Stimulated activated memory B cell treated with anti-CD40 and anti-IgM and Interleukin-4, amounts not matched to agents 10 μg/mL and 1 μg/mL and 100 μg/mL, for 72 hours (primary cell): ENCODE results near the gene IREB2.
A peak's percentile ranks its signal among the peaks of the same experiment; 100 is the strongest.
"Not testable (repeated sequence)": the region's sequence is repeated elsewhere in the genome, so short reads cannot be mapped to it uniquely, and the experiment has no call there.

ENCODE experiments used
- ATAC-seq: fragments of 150-1000 bp; cut with Tn5 transposase; 2 replicates; pipeline ENCODE4 v1.10.0; 2021
- H3K27ac Mint-ChIP-seq: one replicate; pipeline ENCODE4 v1.8.0; 2022; ENCODE audit warnings: mild to moderate bottlenecking, mixed read lengths
- H3K27me3 Mint-ChIP-seq: one replicate; pipeline ENCODE4 v1.8.0; 2022; ENCODE audit warnings: mixed read lengths
- H3K36me3 Mint-ChIP-seq: one replicate; pipeline ENCODE4 v1.8.0; 2022; ENCODE audit warnings: mixed read lengths
- H3K4me1 Mint-ChIP-seq: one replicate; pipeline ENCODE4 v1.8.0; 2022; ENCODE audit warnings: mixed read lengths
- H3K4me3 Mint-ChIP-seq: one replicate; pipeline ENCODE4 v1.8.0; 2022; ENCODE audit warnings: mild to moderate bottlenecking, moderate library complexity, mixed read lengths
- H3K9me3 Mint-ChIP-seq: one replicate; pipeline ENCODE4 v1.8.0; 2022; ENCODE audit warnings: mixed read lengths

IREB2 gene

GRCh38 chr15:78399091-78399490 is 38.9 kb upstream of the IREB2 start:
- Mint-ChIP-seq H3K4me1 (no peaks in the 10 kb centered on the region), H3K9me3 (no peaks in the 10 kb centered on the region), H3K27me3 (peaks cover 21% of the 10 kb centered on the region), H3K4me3 (no peak overlapping the region), H3K27ac (no peak overlapping the region), H3K36me3 (no peaks in the 10 kb centered on the region)
- ATAC-seq: no peak

GRCh38 chr15:78402061-78402610 is 35.9 kb upstream of the IREB2 start:
- no peak overlapping the region for H3K4me3 Mint-ChIP-seq
- H3K4me1 Mint-ChIP-seq: no peaks in the 10 kb centered on the region
- no peak for ATAC-seq
- H3K27ac Mint-ChIP-seq: no peak overlapping the region
- no peaks in the 10 kb centered on the region for H3K36me3 Mint-ChIP-seq
- H3K27me3 Mint-ChIP-seq: peaks cover 21% of the 10 kb centered on the region
- H3K9me3 Mint-ChIP-seq: no peaks in the 10 kb centered on the region

GRCh38 chr15:78404125-78404524 is 33.9 kb upstream of the IREB2 start:
- H3K4me1 Mint-ChIP-seq: no peaks in the 10 kb centered on the region
- no peak overlapping the region for H3K4me3 Mint-ChIP-seq
- H3K36me3 Mint-ChIP-seq: no peaks in the 10 kb centered on the region
- H3K27ac Mint-ChIP-seq: no peak overlapping the region
- no peaks in the 10 kb centered on the region for H3K9me3 Mint-ChIP-seq
- H3K27me3 Mint-ChIP-seq: peaks cover 21% of the 10 kb centered on the region
- no peak for ATAC-seq

GRCh38 chr15:78404796-78405195 is 33.2 kb upstream of the IREB2 start:
- not testable (repeated sequence) for H3K4me3 Mint-ChIP-seq, H3K27ac Mint-ChIP-seq, H3K36me3 Mint-ChIP-seq, H3K4me1 Mint-ChIP-seq, ATAC-seq, H3K9me3 Mint-ChIP-seq
- H3K27me3 Mint-ChIP-seq: peaks cover 21% of the 10 kb centered on the region

GRCh38 chr15:78405336-78405924 is 32.6 kb upstream of the IREB2 start:
- no peak overlapping the region for H3K4me3 Mint-ChIP-seq
- H3K27ac Mint-ChIP-seq: no peak overlapping the region
- no peaks in the 10 kb centered on the region for H3K36me3 Mint-ChIP-seq
- H3K4me1 Mint-ChIP-seq: no peaks in the 10 kb centered on the region
- no peaks in the 10 kb centered on the region for H3K9me3 Mint-ChIP-seq
- peaks cover 21% of the 10 kb centered on the region for H3K27me3 Mint-ChIP-seq
- ATAC-seq: peak; percentile 22

- Mint-ChIP-seq H3K27ac (no peak overlapping the region), H3K4me3 (no peak overlapping the region), H3K4me1 (no peaks in the 10 kb centered on the region), H3K36me3 (no peaks in the 10 kb centered on the region), H3K27me3 (peaks cover 21% of the 10 kb centered on the region), H3K9me3 (no peaks in the 10 kb centered on the region)
- no peak for ATAC-seq
These were observed 31.9 kb upstream of the IREB2 start for GRCh38 chr15:78406016-78406585.

GRCh38 chr15:78407608-78408354 is 30.2 kb upstream of the IREB2 start:
- Mint-ChIP-seq H3K4me1 (no peaks in the 10 kb centered on the region), H3K36me3 (no peaks in the 10 kb centered on the region), H3K27ac (no peak overlapping the region), H3K4me3 (no peak overlapping the region), H3K9me3 (no peaks in the 10 kb centered on the region), H3K27me3 (peaks cover 15% of the 10 kb centered on the region)
- ATAC-seq: no peak

- no peak overlapping the region for H3K4me3 Mint-ChIP-seq
- no peaks in the 10 kb centered on the region for H3K9me3 Mint-ChIP-seq
- ATAC-seq: no peak
- H3K36me3 Mint-ChIP-seq: no peaks in the 10 kb centered on the region
- no peaks in the 10 kb centered on the region for H3K4me1 Mint-ChIP-seq
- H3K27me3 Mint-ChIP-seq: peaks cover 13% of the 10 kb centered on the region
- no peak overlapping the region for H3K27ac Mint-ChIP-seq
These were observed 29.7 kb upstream of the IREB2 start for GRCh38 chr15:78408355-78408640.

- peaks cover 7% of the 10 kb centered on the region for H3K27me3 Mint-ChIP-seq
- H3K4me3 Mint-ChIP-seq: no peak overlapping the region
- no peak overlapping the region for H3K27ac Mint-ChIP-seq
- no peaks in the 10 kb centered on the region for H3K4me1 Mint-ChIP-seq
- no peaks in the 10 kb centered on the region for H3K36me3 Mint-ChIP-seq
- no peaks in the 10 kb centered on the region for H3K9me3 Mint-ChIP-seq
- ATAC-seq: no peak
These were observed 29.1 kb upstream of the IREB2 start for GRCh38 chr15:78408961-78409360.

- Mint-ChIP-seq H3K36me3 (no peaks in the 10 kb centered on the region), H3K4me3 (no peak overlapping the region), H3K9me3 (no peaks in the 10 kb centered on the region), H3K4me1 (no peaks in the 10 kb centered on the region), H3K27me3 (peaks cover 6% of the 10 kb centered on the region), H3K27ac (no peak overlapping the region)
- ATAC-seq: no peak
These were observed 27.0 kb upstream of the IREB2 start for GRCh38 chr15:78411061-78411460.

GRCh38 chr15:78414621-78415250 is 23.3 kb upstream of the IREB2 start:
- ATAC-seq: no peak
- Mint-ChIP-seq H3K4me3 (no peak overlapping the region), H3K9me3 (peaks cover 2% of the 10 kb centered on the region), H3K27ac (no peak overlapping the region), H3K36me3 (no peaks in the 10 kb centered on the region), H3K4me1 (no peaks in the 10 kb centered on the region), H3K27me3 (peaks cover 23% of the 10 kb centered on the region)

GRCh38 chr15:78415284-78415683 is 22.7 kb upstream of the IREB2 start:
- Mint-ChIP-seq H3K27me3 (peaks cover 23% of the 10 kb centered on the region), H3K4me1 (no peaks in the 10 kb centered on the region), H3K4me3 (no peak overlapping the region), H3K27ac (no peak overlapping the region), H3K9me3 (peaks cover 2% of the 10 kb centered on the region), H3K36me3 (no peaks in the 10 kb centered on the region)
- no peak for ATAC-seq

GRCh38 chr15:78417754-78418630 is 20.0 kb upstream of the IREB2 start:
- Mint-ChIP-seq H3K36me3 (no peaks in the 10 kb centered on the region), H3K4me3 (no peak overlapping the region), H3K9me3 (peaks cover 2% of the 10 kb centered on the region), H3K27me3 (peaks cover 16% of the 10 kb centered on the region), H3K27ac (no peak overlapping the region), H3K4me1 (no peaks in the 10 kb centered on the region)
- ATAC-seq: no peak

- Mint-ChIP-seq H3K36me3 (no peaks in the 10 kb centered on the region), H3K9me3 (peaks cover 2% of the 10 kb centered on the region), H3K4me1 (no peaks in the 10 kb centered on the region), H3K27ac (no peak overlapping the region), H3K27me3 (peaks cover 16% of the 10 kb centered on the region), H3K4me3 (no peak overlapping the region)
- no peak for ATAC-seq
These were observed 19.3 kb upstream of the IREB2 start for GRCh38 chr15:78418686-78419085.

GRCh38 chr15:78419367-78419766 is 18.6 kb upstream of the IREB2 start:
- peaks cover 2% of the 10 kb centered on the region for H3K9me3 Mint-ChIP-seq
- no peaks in the 10 kb centered on the region for H3K36me3 Mint-ChIP-seq
- H3K4me3 Mint-ChIP-seq: no peak overlapping the region
- no peak overlapping the region for H3K27ac Mint-ChIP-seq
- H3K4me1 Mint-ChIP-seq: no peaks in the 10 kb centered on the region
- peaks cover 22% of the 10 kb centered on the region for H3K27me3 Mint-ChIP-seq
- ATAC-seq: no peak
